Fibroblast of pulmonary artery (primary cell): ENCODE measurements around the gene VSX2.

ENCODE experiments used
- DNase-seq: peaks from one replicate; pipeline ENCODE4 v3.0.0-alpha.2; 2010; ENCODE audit warnings: low read depth
- H3K4me3 ChIP-seq: replicated peaks from 2 replicates; pipeline ENCODE4 v1.5.1; 2011; ENCODE audit warnings: low read depth, mild to moderate bottlenecking, control low read depth, low read length, moderate library complexity
- CTCF ChIP-seq: IDR thresholded peaks from 2 replicates; pipeline ENCODE4 v1.5.1; 2011; ENCODE audit warnings: mild to moderate bottlenecking, control low read depth, low read length, inconsistent platforms; ENCODE audit errors: missing control alignments

Gene VSX2

GRCh38 chr14:74238974-74239847, at the start of gene VSX2:
Gene VSX2 (plus strand): TSS chr14:74239449. CDS start chr14:74239562, 113 bp downstream.
- H3K4me3 ChIP-seq, result no peak within 1 kb of the TSS
- DNase-seq, result no peak
- no peak for TF ChIP-seq CTCF

GRCh38 chr14:74190927-74191575, 48.2 kb upstream of the VSX2 start:
- no peak for TF ChIP-seq CTCF
- no peak overlapping the region for H3K4me3 ChIP-seq
- DNase-seq, result no peak

GRCh38 chr14:74194506-74195274, 44.6 kb upstream of the VSX2 start:
- TF ChIP-seq CTCF, result no peak
- H3K4me3 ChIP-seq, result no peak overlapping the region
- no peak for DNase-seq

- no peak for DNase-seq
- no peak overlapping the region for H3K4me3 ChIP-seq
- no peak for TF ChIP-seq CTCF
These were observed 43.6 kb upstream of the VSX2 start for GRCh38 chr14:74195623-74196022.

GRCh38 chr14:74198441-74199234, 40.6 kb upstream of the VSX2 start:
- no peak overlapping the region for H3K4me3 ChIP-seq
- no peak for DNase-seq
- TF ChIP-seq CTCF, result no peak

- no peak for DNase-seq
- TF ChIP-seq CTCF, result no peak
- no peak overlapping the region for H3K4me3 ChIP-seq
These were observed 37.1 kb upstream of the VSX2 start for GRCh38 chr14:74202113-74202512.
